Smooth muscle cell of the umbilical artery (primary cell): ENCODE measurements around the gene LTBR. TPM values are rescaled to one million over a fixed set of nuclear protein-coding genes. Genes with fewer than 3 reads are reported as not detected.

Experiments
- total RNA-seq: library from RNA; depleted of rRNA; stranded (reverse); fragments of >200 nt; gene quantifications from 2 replicates; pipeline ENCODE4 v1.2.3, GENCODE V29; 2014

The LTBR gene
- total RNA-seq = 52.1 and 63.8 TPM in 2 replicates

DNA sequence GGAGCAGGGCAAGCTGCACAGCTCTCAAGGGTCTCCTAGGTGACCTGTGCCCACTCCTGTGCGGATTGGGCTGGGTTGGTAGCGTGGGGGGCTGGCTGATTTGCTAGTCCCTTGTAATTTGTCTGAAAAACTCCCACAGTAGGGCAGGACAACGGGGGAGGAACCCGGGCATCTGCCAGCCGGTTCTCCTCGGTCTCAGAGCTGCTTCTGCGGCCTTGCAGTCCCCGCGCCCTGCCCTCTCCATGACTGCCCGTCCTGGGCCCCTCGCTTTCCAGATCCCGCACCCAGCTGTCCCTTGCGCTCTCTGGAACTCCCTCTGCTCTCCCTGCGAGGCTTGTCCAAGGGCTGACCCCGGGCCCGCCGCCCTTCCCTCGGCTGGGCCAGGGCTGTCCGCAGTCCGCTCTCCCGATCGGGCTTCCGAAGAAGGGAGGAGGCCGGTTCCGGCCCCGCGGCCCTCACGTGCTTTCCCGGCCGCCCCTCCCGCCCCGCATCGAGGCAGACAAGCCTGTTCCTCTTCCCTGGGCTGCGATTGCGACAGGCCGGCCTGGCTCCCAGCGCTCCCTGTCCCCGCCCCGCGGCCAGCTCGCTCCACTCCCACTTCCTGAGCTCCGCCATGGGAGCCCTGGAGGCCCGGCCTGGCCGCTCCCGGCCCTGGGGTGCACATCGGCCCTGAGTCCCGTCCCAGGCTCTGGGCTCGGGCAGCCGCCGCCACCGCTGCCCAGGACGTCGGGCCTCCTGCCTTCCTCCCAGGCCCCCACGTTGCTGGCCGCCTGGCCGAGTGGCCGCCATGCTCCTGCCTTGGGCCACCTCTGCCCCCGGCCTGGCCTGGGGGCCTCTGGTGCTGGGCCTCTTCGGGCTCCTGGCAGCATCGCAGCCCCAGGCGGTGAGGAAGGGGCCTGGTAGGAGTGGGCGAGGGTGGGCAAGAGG, at the start of gene LTBR:
LTBR (plus strand) TSS at position 591 of the 927 bp plus-strand sequence; CDS start at position 788, 197 bp downstream.

DNA sequence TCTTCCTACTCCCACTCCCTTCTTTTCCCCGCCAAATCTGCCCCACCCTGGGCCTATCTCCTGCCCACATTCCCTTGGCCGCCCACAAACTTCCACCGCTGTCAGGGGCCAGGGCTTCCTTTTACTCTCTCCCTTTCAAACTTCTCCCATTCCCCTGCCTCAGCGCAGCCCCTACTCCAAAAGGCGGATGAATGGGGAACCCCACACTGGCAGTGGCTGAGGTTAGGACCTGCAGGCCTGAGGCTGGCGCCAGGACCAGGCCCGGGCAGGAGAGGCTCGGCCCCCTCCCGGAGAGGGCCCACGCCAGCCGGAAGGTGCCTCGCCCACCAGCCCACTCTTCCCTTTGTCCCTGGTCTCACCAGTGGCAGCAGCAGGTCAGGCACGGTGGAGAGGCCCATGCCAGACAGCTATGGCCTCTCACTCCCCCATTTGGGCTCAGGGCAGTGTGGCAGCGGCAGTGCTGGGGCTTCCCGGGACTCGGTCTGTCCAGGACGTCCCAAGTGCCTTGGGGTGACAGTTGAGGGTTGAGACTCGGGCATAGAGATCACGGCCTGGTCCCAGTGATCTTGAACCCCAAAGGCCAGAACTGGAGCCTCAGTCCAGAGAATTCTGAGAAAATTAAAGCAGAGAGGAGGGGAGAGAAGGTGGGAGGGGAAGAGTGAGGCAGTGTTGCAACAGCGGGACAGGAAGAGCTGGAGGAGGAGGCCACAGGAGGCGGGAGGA, 42.4 kb upstream of the LTBR start, which contains the start of gene TNFRSF1A:
TNFRSF1A (minus strand) TSS at position 660 of the 723 bp plus-strand sequence; CDS start at position 398, 262 bp downstream.

DNA sequence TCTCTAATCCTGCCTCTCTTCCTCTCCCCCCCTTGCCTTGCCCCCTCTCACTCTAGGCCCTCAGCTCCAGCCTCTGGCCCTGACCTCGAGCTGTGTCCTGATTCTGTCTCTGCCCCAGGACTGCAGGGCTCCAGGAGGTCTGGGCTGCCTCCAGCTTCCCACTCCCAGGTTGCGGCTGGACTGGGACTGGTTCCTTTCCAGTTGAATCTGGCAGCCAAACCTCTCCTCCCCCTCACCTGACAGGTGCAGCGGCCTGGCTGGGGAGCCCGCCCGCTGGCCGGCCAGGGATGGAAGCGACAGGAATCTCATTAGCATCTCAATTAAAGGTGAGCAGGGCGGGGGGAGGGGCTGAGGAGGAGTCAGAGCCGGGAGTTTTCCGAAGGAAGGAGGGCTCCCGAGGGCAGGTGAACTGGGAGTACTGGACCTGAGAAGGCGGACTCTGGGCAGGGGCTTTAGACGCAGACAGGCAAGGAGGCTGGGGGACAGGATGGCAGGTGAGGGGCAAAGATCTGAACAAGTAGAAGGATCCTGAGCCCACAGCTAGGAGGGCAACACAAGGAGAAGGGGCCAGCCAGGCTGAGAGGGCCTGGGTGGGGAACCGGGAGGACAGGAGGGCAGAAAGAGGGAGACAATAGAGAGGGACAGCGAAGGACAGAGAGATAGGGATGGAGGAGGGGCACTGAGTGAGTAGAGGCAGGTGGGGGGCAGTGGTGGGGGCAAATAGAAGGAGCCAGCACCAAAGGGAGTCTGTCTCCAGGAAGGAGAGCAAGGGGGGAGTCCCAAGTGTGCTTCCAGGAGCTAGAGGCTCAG, 8.5 kb upstream of the LTBR start, which contains the start of gene SCNN1A:
SCNN1A (minus strand) TSS at position 295 of the 810 bp plus-strand sequence. CDS start 780 bp downstream, outside the sequence.

Other genes with a start within 250 kb of the LTBR start
- 79.9 and 159 TPM in 2 replicates for gene CD9, start 183.8 kb upstream of the LTBR start, total RNA-seq
- gene PLEKHG6, start 73.5 kb upstream of the LTBR start, total RNA-seq = not detected in 2 replicates
- gene TNFRSF1A, start 42.1 kb upstream of the LTBR start, total RNA-seq = 93.4 and 152 TPM in 2 replicates
- gene SCNN1A, start 8.6 kb upstream of the LTBR start, total RNA-seq = 0.28 and 0.30 TPM in 2 replicates
- gene CD27, start 60.8 kb downstream of the LTBR start, total RNA-seq = not detected in 2 replicates
- 10.3 and 15.7 TPM in 2 replicates for gene TAPBPL, start 67.9 kb downstream of the LTBR start, total RNA-seq
- gene VAMP1, start 86.5 kb downstream of the LTBR start, total RNA-seq = 5.3 and 7.4 TPM in 2 replicates
- gene MRPL51, start 109.1 kb downstream of the LTBR start, total RNA-seq = 91.5 and 97.4 TPM in 2 replicates
- 34.4 and 64.1 TPM in 2 replicates for gene NCAPD2, start 109.9 kb downstream of the LTBR start, total RNA-seq
- 7,061 and 9,871 TPM in 2 replicates for gene GAPDH, start 150.4 kb downstream of the LTBR start, total RNA-seq
- 10.4 and 11.8 TPM in 2 replicates for gene IFFO1, start 171.9 kb downstream of the LTBR start, total RNA-seq
- 20.8 and 32.5 TPM in 2 replicates for gene NOP2, start 184.1 kb downstream of the LTBR start, total RNA-seq
- gene CHD4, start 223.2 kb downstream of the LTBR start, total RNA-seq = 195 and 243 TPM in 2 replicates